Endodermal cell (in vitro differentiated cells): ENCODE measurements around the gene MMP28. TPM values are rescaled to one million over a fixed set of nuclear protein-coding genes. Genes with fewer than 3 reads are reported as not detected.
A peak's percentile ranks its signal among the peaks of the same experiment; 100 is the strongest.

ENCODE experiments used
- DNase-seq: peaks from one replicate; pipeline ENCODE4 v3.0.0-alpha.2; 2017
- H3K27ac ChIP-seq: 2 replicates; pipeline ENCODE4 v1.5.1; 2013; ENCODE audit warnings: mild to moderate bottlenecking, low read depth, low read length, moderate library complexity
- H3K27me3 ChIP-seq: 2 replicates; pipeline ENCODE4 v1.6.1; 2013; ENCODE audit warnings: mild to moderate bottlenecking, low read length, moderate library complexity; ENCODE audit not compliant: insufficient read depth, control insufficient read depth, poor library complexity, severe bottlenecking
- H3K36me3 ChIP-seq: 2 replicates; pipeline ENCODE4 v1.7.0; 2013; ENCODE audit warnings: mild to moderate bottlenecking, low read length, moderate library complexity; ENCODE audit not compliant: control insufficient read depth, insufficient read depth
- H3K4me1 ChIP-seq: one replicate; pipeline ENCODE4 v1.7.0; 2013; ENCODE audit warnings: low read length; ENCODE audit not compliant: control insufficient read depth, insufficient read depth
- H3K4me3 ChIP-seq: 2 replicates; pipeline ENCODE4 v1.5.1; 2013; ENCODE audit warnings: mild to moderate bottlenecking, low read length, moderate library complexity
- H3K9ac ChIP-seq: 2 replicates; pipeline ENCODE4 v1.6.1; 2013; ENCODE audit warnings: mild to moderate bottlenecking, low read length, moderate library complexity; ENCODE audit not compliant: poor library complexity, severe bottlenecking; ENCODE audit errors: extremely low read depth
- H3K9me3 ChIP-seq: 2 replicates; pipeline ENCODE4 v1.6.1; 2013; ENCODE audit warnings: mild to moderate bottlenecking, low read length, moderate library complexity; ENCODE audit not compliant: control insufficient read depth
- H3K27ac Mint-ChIP-seq: 2 replicates; pipeline ENCODE4 v1.8.0; 2020; ENCODE audit warnings: mixed read lengths
- H3K27me3 Mint-ChIP-seq: 2 replicates; pipeline ENCODE4 v1.8.0; 2021; ENCODE audit warnings: mild to moderate bottlenecking, mixed read lengths; ENCODE audit not compliant: insufficient read depth
- H3K36me3 Mint-ChIP-seq: 2 replicates; pipeline ENCODE4 v1.8.0; 2020; ENCODE audit warnings: low read depth, mixed read lengths
- H3K4me1 Mint-ChIP-seq: 2 replicates; pipeline ENCODE4 v1.8.0; 2020; ENCODE audit warnings: mixed read lengths
- H3K4me3 Mint-ChIP-seq: 2 replicates; pipeline ENCODE4 v1.8.0; 2020; ENCODE audit warnings: mild to moderate bottlenecking, moderate library complexity, mixed read lengths
- H3K9me3 Mint-ChIP-seq: 2 replicates; pipeline ENCODE4 v1.8.0; 2020; ENCODE audit warnings: mild to moderate bottlenecking, mixed read lengths
- WGBS, 2 experiments: methylation state at CpG; one replicate each; pipeline versions ENCODE4 v1.1.5 to v1.1.7; 2013; ENCODE audit warnings: missing lambda C conversion rate in 2 of 2, mixed read lengths in 1 of 2; ENCODE audit not compliant: insufficient coverage in 1 of 2, insufficient read length in 1 of 2; 5-methylcytosine and 5-hydroxymethylcytosine counted together
- total RNA-seq, 2 donors: library from RNA; stranded (reverse); fragmentation: NEBNext Ultra II Directional in 1 of 2; extraction: Animal tissue kit (Norgen Biotek cat#: 25700) in 1 of 2; gene quantifications; 2 replicates in 1 of 2; 3 replicates in 1 of 2; pipeline ENCODE4 v1.2.1, GENCODE V29; 2021
- TF ChIP-seq, protein P1 (sequence below): fragments of 200-600 bp; sonication (generic); conservative IDR thresholded peaks from 2 replicates; pipeline ENCODE4 v1.5.0; 2021; ENCODE audit warnings: antibody characterized with exemption, mild to moderate bottlenecking

Gene MMP28
- total RNA-seq, 2 donors from 2014 or later = not detected

GRCh38 chr17:35727635-35728034, 67.8 kb downstream of the MMP28 start:
- no peaks in the 10 kb centered on the region for H3K9me3 ChIP-seq
- H3K36me3 ChIP-seq = peaks cover 45% of the 10 kb centered on the region
- H3K4me1 ChIP-seq = peaks cover 34% of the 10 kb centered on the region
- peaks cover 4% of the 10 kb centered on the region for H3K27me3 Mint-ChIP-seq
- WGBS, 2 experiments = 92 to 94% methylated on average over 5 of the region's 5 CpGs
- peaks cover 27% of the 10 kb centered on the region for H3K36me3 Mint-ChIP-seq
- H3K9ac ChIP-seq = no peak overlapping the region
- H3K27ac ChIP-seq = no peak overlapping the region
- H3K4me3 ChIP-seq = no peak overlapping the region
- TF ChIP-seq, protein P1, sequence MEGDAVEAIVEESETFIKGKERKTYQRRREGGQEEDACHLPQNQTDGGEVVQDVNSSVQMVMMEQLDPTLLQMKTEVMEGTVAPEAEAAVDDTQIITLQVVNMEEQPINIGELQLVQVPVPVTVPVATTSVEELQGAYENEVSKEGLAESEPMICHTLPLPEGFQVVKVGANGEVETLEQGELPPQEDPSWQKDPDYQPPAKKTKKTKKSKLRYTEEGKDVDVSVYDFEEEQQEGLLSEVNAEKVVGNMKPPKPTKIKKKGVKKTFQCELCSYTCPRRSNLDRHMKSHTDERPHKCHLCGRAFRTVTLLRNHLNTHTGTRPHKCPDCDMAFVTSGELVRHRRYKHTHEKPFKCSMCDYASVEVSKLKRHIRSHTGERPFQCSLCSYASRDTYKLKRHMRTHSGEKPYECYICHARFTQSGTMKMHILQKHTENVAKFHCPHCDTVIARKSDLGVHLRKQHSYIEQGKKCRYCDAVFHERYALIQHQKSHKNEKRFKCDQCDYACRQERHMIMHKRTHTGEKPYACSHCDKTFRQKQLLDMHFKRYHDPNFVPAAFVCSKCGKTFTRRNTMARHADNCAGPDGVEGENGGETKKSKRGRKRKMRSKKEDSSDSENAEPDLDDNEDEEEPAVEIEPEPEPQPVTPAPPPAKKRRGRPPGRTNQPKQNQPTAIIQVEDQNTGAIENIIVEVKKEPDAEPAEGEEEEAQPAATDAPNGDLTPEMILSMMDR = peak; percentile 27
- DNase-seq = peak; percentile 52
- no peak overlapping the region for H3K4me3 Mint-ChIP-seq
- H3K27me3 ChIP-seq = no peaks in the 10 kb centered on the region
- peaks cover 57% of the 10 kb centered on the region for H3K4me1 Mint-ChIP-seq
- H3K9me3 Mint-ChIP-seq = no peaks in the 10 kb centered on the region
- no peak overlapping the region for H3K27ac Mint-ChIP-seq

GRCh38 chr17:35726953-35727460, 68.4 kb downstream of the MMP28 start:
- H3K9ac ChIP-seq = no peak overlapping the region
- TF ChIP-seq, protein P1 = no peak
- no peak for DNase-seq
- Mint-ChIP-seq H3K4me3 (no peak overlapping the region), H3K9me3 (no peaks in the 10 kb centered on the region), H3K36me3 (peaks cover 27% of the 10 kb centered on the region), H3K27me3 (no peaks in the 10 kb centered on the region), H3K27ac (no peak overlapping the region), H3K4me1 (peaks cover 57% of the 10 kb centered on the region)
- H3K36me3 ChIP-seq = peaks cover 46% of the 10 kb centered on the region
- no peaks in the 10 kb centered on the region for H3K9me3 ChIP-seq
- WGBS, 2 experiments = 83 to 88% methylated on average over 4 to 5 of the region's 5 CpGs
- no peaks in the 10 kb centered on the region for H3K27me3 ChIP-seq
- H3K4me1 ChIP-seq = peaks cover 34% of the 10 kb centered on the region
- H3K4me3 ChIP-seq = no peak overlapping the region
- peak overlapping the region; percentile 21 for H3K27ac ChIP-seq

DNA sequence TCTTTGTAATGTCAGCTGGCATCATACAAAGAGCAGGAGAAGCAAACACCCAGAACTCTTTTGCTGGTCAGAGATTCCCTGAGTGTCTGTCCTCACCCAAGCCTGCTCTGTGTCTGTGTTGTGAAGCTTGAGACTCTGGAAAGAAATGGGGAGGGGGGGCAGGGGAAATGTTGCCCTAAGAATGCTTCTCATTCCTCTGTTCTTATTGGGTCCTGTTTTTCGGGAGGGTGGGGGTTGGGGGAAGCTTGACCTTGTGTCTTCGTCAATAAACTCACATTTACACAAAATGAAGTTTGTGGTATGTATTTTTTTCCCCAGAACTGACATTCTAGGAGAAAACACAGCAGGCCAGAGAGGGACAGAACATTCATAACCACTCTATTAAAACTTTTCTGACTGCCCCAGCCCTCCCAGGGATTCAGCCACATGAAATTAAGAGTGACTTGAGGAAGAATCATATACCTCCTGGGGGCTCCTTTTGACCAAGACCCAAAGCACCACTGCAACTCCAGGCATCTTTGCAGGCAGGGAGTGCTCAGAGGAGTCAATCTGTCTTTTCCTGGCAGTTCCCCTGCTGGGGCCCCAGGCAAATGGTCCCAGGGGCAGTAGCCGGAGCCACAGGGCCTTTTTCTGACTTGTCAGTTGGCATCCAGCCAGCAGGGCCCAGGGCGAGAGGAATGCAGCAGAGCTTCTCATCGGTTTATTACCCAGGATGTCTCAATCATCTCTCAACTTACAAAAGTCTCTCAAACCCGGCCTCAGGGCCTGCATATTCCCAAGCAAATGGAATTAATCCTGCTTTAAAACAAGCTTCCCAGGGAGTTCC, 69.1 kb downstream of the MMP28 start:
- no peak overlapping the region for H3K9ac ChIP-seq
- DNase-seq = peak; percentile 81
- no peaks in the 10 kb centered on the region for H3K27me3 ChIP-seq
- WGBS, 2 experiments = 71% methylated on average over 4 of the region's 6 CpGs; no CpG with 5 or more reads in 1 of the 2 experiments
- Mint-ChIP-seq H3K27me3 (no peaks in the 10 kb centered on the region), H3K4me3 (no peak overlapping the region), H3K27ac (no peak overlapping the region), H3K4me1 (peaks cover 57% of the 10 kb centered on the region), H3K36me3 (peaks cover 30% of the 10 kb centered on the region), H3K9me3 (no peaks in the 10 kb centered on the region)
- peak overlapping the region; percentile 21 for H3K27ac ChIP-seq
- H3K9me3 ChIP-seq = no peaks in the 10 kb centered on the region
- H3K4me3 ChIP-seq = no peak overlapping the region
- H3K36me3 ChIP-seq = peaks cover 53% of the 10 kb centered on the region
- peaks cover 34% of the 10 kb centered on the region for H3K4me1 ChIP-seq
- TF ChIP-seq, protein P1 = no peak
